Mucosa of gallbladder (tissue), 1 donor: ENCODE data around the gene MYH16. TPM values are rescaled to one million over a fixed set of nuclear protein-coding genes. Genes with fewer than 3 reads are reported as not detected.
"Not testable (repeated sequence)": the region's sequence is repeated elsewhere in the genome, so short reads cannot be mapped to it uniquely, and the experiment has no call there.

ENCODE experiments used
- DNase-seq: peaks from one replicate; pipeline ENCODE4 v3.0.0-alpha.2; 2020; ENCODE audit warnings: low spot score
- total RNA-seq: library from RNA; stranded (reverse); gene quantifications from one replicate; pipeline ENCODE4 v1.2.1, GENCODE V29; 2021
- donor health status: DM: no; HTN: no; CAD: no.

Gene MYH16
- 0.32 TPM for total RNA-seq

GRCh38 chr7:99272476-99273045 is at the start of gene MYH16:
TSS of gene MYH16 (plus strand) at chr7:99272839.
- no peak for DNase-seq

- peak; percentile 60 for DNase-seq
Observed at GRCh38 chr7:99224263-99224898, 48.3 kb upstream of the MYH16 start.

- no peak for DNase-seq
Observed at GRCh38 chr7:99224899-99225265, 47.8 kb upstream of the MYH16 start.

- no peak for DNase-seq
Observed at GRCh38 chr7:99229234-99229633, 43.4 kb upstream of the MYH16 start.

GRCh38 chr7:99232082-99232770 is 40.4 kb upstream of the MYH16 start:
- no peak for DNase-seq

- DNase-seq, result not testable (repeated sequence)
Observed at GRCh38 chr7:99232955-99233354, 39.7 kb upstream of the MYH16 start.

- DNase-seq, result no peak
Observed at GRCh38 chr7:99234185-99234584, 38.5 kb upstream of the MYH16 start.

GRCh38 chr7:99235925-99236324 is 36.7 kb upstream of the MYH16 start:
- DNase-seq, result no peak

- DNase-seq, result not testable (repeated sequence)
Observed at GRCh38 chr7:99237876-99238275, 34.8 kb upstream of the MYH16 start.

- DNase-seq, result no peak
Observed at GRCh38 chr7:99238558-99239341, 33.9 kb upstream of the MYH16 start.

- no peak for DNase-seq
Observed at GRCh38 chr7:99242682-99243081, 30.0 kb upstream of the MYH16 start.

GRCh38 chr7:99243751-99244337 is 28.8 kb upstream of the MYH16 start:
- no peak for DNase-seq

- DNase-seq, result no peak
Observed at GRCh38 chr7:99244939-99245338, 27.7 kb upstream of the MYH16 start.

- DNase-seq, result no peak
Observed at GRCh38 chr7:99248391-99249095, 24.1 kb upstream of the MYH16 start.

- DNase-seq, result no peak
Observed at GRCh38 chr7:99249985-99250575, 22.6 kb upstream of the MYH16 start.

GRCh38 chr7:99252166-99252895 is 20.3 kb upstream of the MYH16 start:
- DNase-seq, result no peak

GRCh38 chr7:99253369-99253768 is 19.3 kb upstream of the MYH16 start:
- no peak for DNase-seq

- DNase-seq, result no peak
Observed at GRCh38 chr7:99254390-99254789, 18.2 kb upstream of the MYH16 start.

GRCh38 chr7:99255463-99255862 is 17.2 kb upstream of the MYH16 start:
- no peak for DNase-seq

GRCh38 chr7:99257065-99257464 is 15.6 kb upstream of the MYH16 start:
- DNase-seq, result no peak
